ENCODE data around the gene PSMD2. TPM values are rescaled to one million over a fixed set of nuclear protein-coding genes. Genes with fewer than 3 reads are reported as not detected.

PSMD2 gene
- total RNA-seq, 1 donor from 2014 or later: 213 TPM

DNA sequence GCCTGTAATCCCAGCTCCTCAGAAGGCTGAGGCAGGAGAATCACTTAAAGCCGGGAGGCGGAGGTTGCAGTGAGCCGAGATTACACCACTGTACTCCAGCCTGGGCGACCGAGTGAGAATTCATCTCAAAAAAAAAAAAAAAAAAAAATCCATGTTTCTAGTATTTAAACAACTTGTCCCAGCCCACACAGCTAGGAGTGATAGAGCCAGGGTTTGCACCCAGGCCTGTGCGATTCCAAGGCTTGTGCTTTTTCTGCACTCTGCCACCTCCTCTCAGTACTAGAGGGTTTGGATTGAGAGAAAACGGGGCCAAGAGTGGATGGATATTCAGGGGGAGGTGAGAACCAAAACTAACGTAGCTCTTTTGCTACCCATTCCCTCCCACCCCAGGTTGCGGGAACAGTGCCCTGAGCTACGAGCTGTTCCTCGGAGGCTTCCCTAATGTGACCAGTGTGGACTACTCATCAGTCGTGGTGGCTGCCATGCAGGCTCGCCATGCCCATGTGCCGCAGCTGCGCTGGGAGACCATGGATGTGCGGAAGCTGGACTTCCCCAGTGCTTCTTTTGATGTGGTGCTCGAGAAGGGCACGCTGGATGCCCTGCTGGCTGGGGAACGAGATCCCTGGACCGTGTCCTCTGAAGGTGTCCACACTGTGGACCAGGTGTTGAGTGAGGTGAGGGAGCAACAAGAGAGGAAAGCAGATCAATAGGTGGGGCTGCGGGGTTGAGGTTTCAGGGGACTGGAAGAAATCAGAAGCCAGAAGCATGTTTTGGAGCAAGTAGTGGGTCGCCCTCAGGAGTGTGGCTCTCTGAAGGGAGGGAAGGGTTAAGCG is 41.7 kb upstream of the PSMD2 start:
- Histone ChIP-seq H3K27me3 (ENCODE audit: low read depth) (peaks cover 43% of the 10 kb centered on the region), H3K4me3 (no peak overlapping the region), H3K4me1 (peaks cover 27% of the 10 kb centered on the region), H3K36me3 (no peaks in the 10 kb centered on the region), H3K9me3 (replicated peaks) (no peaks in the 10 kb centered on the region), H3K27ac (replicated peaks) (no peak overlapping the region)
- TF ChIP-seq, protein P1, sequence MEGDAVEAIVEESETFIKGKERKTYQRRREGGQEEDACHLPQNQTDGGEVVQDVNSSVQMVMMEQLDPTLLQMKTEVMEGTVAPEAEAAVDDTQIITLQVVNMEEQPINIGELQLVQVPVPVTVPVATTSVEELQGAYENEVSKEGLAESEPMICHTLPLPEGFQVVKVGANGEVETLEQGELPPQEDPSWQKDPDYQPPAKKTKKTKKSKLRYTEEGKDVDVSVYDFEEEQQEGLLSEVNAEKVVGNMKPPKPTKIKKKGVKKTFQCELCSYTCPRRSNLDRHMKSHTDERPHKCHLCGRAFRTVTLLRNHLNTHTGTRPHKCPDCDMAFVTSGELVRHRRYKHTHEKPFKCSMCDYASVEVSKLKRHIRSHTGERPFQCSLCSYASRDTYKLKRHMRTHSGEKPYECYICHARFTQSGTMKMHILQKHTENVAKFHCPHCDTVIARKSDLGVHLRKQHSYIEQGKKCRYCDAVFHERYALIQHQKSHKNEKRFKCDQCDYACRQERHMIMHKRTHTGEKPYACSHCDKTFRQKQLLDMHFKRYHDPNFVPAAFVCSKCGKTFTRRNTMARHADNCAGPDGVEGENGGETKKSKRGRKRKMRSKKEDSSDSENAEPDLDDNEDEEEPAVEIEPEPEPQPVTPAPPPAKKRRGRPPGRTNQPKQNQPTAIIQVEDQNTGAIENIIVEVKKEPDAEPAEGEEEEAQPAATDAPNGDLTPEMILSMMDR (IDR thresholded peaks at IDR 0.05; ENCODE audit: borderline replicate concordance): no peak
- intact Hi-C loops (cut with micrococcal nuclease): no loop called here
- no peak for DNase-seq

- Histone ChIP-seq H3K27ac (replicated peaks) (no peak overlapping the region), H3K36me3 (no peaks in the 10 kb centered on the region), H3K9me3 (replicated peaks) (no peaks in the 10 kb centered on the region), H3K27me3 (ENCODE audit: low read depth) (peaks cover 60% of the 10 kb centered on the region), H3K4me3 (no peak overlapping the region), H3K4me1 (peaks cover 34% of the 10 kb centered on the region)
- TF ChIP-seq, protein P1 (IDR thresholded peaks at IDR 0.05; ENCODE audit: borderline replicate concordance): no peak
- intact Hi-C loops (cut with micrococcal nuclease): no loop called here
- no peak for DNase-seq
Measured at GRCh38 chr3:184258926-184259325, 40.1 kb upstream of the PSMD2 start.

DNA sequence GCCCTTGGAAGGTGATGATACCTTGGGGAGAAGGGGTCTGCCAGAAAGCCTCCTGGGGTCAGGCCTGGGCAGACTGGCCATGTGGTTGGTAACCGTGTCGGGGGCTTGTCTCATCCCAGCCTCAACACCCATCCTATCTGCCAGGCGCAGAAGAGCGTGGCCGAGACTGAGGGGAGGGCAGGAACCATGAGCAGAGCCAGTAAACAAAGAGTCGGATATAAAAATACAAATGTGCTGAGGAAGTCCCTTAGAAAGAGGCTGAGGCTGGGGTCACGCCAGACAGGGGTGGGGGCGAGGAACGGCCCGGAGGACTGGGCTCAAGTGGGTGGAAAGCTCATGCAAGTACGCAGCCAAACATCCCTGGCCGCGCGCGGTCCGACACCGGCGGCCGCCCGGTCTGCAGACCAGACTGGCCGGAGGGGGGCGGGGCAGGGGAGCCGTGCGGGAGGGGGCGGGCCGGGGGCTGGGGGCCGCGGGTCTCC is 39.6 kb upstream of the PSMD2 start:
- H3K4me3 ChIP-seq: peak overlapping the region; percentile 66
- H3K36me3 ChIP-seq: no peaks in the 10 kb centered on the region
- intact Hi-C loops (cut with micrococcal nuclease): no loop called here
- DNase-seq: no peak
- no peaks in the 10 kb centered on the region for H3K9me3 ChIP-seq (replicated peaks)
- no peak overlapping the region for H3K27ac ChIP-seq (replicated peaks)
- TF ChIP-seq, protein P1 (IDR thresholded peaks at IDR 0.05; ENCODE audit: borderline replicate concordance): no peak
- peaks cover 65% of the 10 kb centered on the region for H3K27me3 ChIP-seq (ENCODE audit: low read depth)
- peaks cover 34% of the 10 kb centered on the region for H3K4me1 ChIP-seq

DNA sequence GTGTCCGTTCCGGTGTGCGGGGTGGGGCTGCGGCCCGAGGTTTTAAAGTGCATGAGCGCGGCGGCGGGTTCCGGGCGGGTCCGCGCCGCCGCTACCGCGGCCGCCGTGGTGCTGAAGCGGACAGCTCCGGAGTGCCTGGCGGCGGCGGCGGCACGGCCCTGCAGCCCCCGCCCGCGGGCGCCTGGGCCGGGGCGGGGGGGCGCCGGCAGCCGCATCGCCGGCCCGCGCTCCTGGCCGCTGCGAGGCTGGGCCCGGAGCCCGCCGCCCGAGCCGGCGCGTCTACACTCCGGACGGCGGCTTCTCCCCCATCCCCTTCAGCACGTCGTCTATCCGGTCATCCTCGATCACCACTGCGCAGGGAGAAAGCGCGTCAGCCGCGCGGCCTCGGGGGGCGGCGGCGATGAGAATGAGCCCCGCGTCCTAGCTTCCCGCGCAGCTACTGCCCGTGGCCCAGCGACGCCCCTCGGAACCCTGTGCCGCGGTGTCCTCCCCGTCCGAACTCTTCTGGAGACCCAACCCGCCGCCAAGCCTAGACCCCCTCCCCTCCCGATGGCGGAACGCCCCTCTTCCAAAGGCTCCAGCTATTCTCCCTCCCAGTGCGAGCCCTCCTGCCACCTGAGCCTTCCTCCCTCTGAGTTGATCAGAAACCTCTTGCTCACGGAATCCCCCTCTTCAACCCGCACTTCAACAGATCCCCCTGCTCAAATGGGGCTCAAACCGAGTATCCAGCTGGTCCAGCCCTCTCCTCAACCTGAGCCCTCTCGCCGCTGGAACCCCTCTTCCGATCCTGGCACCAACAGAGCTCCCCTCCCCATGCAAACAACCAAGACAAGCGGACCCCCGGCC is 38.9 kb upstream of the PSMD2 start:
- Histone ChIP-seq H3K36me3 (no peaks in the 10 kb centered on the region), H3K9me3 (replicated peaks) (no peaks in the 10 kb centered on the region), H3K27me3 (ENCODE audit: low read depth) (peaks cover 71% of the 10 kb centered on the region), H3K4me1 (peaks cover 34% of the 10 kb centered on the region), H3K4me3 (peak overlapping the region; percentile 66), H3K27ac (replicated peaks) (no peak overlapping the region)
- intact Hi-C loops (cut with micrococcal nuclease): no loop called here
- peak; percentile 29 for DNase-seq
- TF ChIP-seq, protein P1 (IDR thresholded peaks at IDR 0.05; ENCODE audit: borderline replicate concordance): no peak

DNA sequence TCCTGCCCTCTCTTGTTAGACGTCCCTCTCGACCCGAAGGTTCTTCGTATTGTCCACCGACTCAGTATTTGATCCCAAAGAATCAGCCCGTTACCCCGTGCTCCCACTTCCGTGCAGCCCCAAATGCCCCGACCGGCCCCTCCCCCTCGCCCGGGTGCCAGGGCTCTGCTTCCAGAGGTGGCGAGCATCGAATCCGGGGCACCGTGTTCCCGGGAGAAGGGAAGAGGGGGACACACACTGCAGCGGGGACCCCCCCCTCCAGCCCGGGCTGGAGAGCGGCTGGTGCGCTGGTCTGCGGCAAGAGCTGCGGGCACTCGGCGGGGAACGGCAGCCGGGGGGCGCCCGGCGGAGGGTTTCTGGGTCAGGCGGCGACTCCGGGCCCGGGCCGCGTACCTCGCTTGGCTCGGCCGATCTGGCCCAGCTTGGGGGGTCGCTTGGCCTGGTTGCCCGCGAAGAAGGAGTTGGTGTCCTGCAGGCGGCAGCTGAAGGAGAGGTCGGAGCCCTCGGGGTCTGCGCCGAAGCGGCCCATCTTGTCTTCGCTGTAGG is 38.2 kb upstream of the PSMD2 start:
- H3K27ac ChIP-seq (replicated peaks): no peak overlapping the region
- peak overlapping the region; percentile 66 for H3K4me3 ChIP-seq
- intact Hi-C loops (cut with micrococcal nuclease): no loop called here
- no peak for DNase-seq
- TF ChIP-seq, protein P1 (IDR thresholded peaks at IDR 0.05; ENCODE audit: borderline replicate concordance): no peak
- H3K27me3 ChIP-seq (ENCODE audit: low read depth): peaks cover 78% of the 10 kb centered on the region
- H3K36me3 ChIP-seq: no peaks in the 10 kb centered on the region
- H3K4me1 ChIP-seq: peaks cover 34% of the 10 kb centered on the region
- no peaks in the 10 kb centered on the region for H3K9me3 ChIP-seq (replicated peaks)

Measured in left ventricle myocardium inferior (tissue), 1 donor.